ENCODE results near the gene SEMA3D.

DNA sequence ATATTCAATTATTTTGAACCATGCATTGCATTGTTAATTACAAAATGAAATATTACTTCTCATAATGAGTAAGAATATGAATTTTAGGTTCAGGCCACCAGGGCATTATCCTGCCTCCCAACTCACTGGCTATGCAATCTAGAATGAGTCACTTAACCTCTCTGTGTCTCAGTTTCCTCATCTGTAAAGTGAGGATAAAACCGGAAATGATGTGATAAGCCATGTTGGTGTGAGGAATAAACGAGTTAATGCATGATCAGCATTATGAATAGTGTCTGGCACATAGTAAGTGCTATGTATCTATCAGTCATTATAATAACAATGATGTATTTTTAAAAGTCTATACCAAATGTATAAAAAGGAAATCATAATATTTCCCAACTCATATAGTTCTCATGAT lies 85.5 kb downstream of the SEMA3D start:
- TF ChIP-seq POLR2A (IDR thresholded peaks at IDR 0.05; ENCODE audit: low read depth, low read length) (no peak), POLR2AphosphoS5 (IDR thresholded peaks at IDR 0.05; ENCODE audit: low read depth, low read length) (no peak)
